ENCODE data around the gene ZNF581.

Gene ZNF581

GRCh38 chr19:55684946-55685681 lies 41.7 kb downstream of the ZNF581 start:
- TF ChIP-seq CTCF (IDR thresholded peaks at IDR 0.05; ENCODE audit: low read depth, low read length): no peak
- in situ Hi-C loops (cut with HindIII; ENCODE audit: low sequenced_read_pairs): no loop called here
- no peak for DNase-seq (ENCODE audit: low read depth, low spot score)
- H3K4me3 ChIP-seq (ENCODE audit: low read depth, low read length): no peak overlapping the region

GRCh38 chr19:55685776-55686175 lies 42.3 kb downstream of the ZNF581 start:
- no peak overlapping the region for H3K4me3 ChIP-seq (ENCODE audit: low read depth, low read length)
- in situ Hi-C loops (cut with HindIII; ENCODE audit: low sequenced_read_pairs): no loop called here
- TF ChIP-seq CTCF (IDR thresholded peaks at IDR 0.05; ENCODE audit: low read depth, low read length): no peak
- no peak for DNase-seq (ENCODE audit: low read depth, low spot score)

- TF ChIP-seq CTCF (IDR thresholded peaks at IDR 0.05; ENCODE audit: low read depth, low read length): no peak
- no peak for DNase-seq (ENCODE audit: low read depth, low spot score)
- in situ Hi-C loops (cut with HindIII; ENCODE audit: low sequenced_read_pairs): no loop called here
- H3K4me3 ChIP-seq (ENCODE audit: low read depth, low read length): no peak overlapping the region
Measured at GRCh38 chr19:55686311-55687050, 43.0 kb downstream of the ZNF581 start.

GRCh38 chr19:55687281-55688201 lies 44.1 kb downstream of the ZNF581 start:
- DNase-seq (ENCODE audit: low read depth, low spot score): no peak
- no peak overlapping the region for H3K4me3 ChIP-seq (ENCODE audit: low read depth, low read length)
- TF ChIP-seq CTCF (IDR thresholded peaks at IDR 0.05; ENCODE audit: low read depth, low read length): no peak
- in situ Hi-C loops (cut with HindIII; ENCODE audit: low sequenced_read_pairs): no loop called here

- in situ Hi-C loops (cut with HindIII; ENCODE audit: low sequenced_read_pairs): no loop called here
- H3K4me3 ChIP-seq (ENCODE audit: low read depth, low read length): no peak overlapping the region
- DNase-seq (ENCODE audit: low read depth, low spot score): no peak
- no peak for TF ChIP-seq CTCF (IDR thresholded peaks at IDR 0.05; ENCODE audit: low read depth, low read length)
Measured at GRCh38 chr19:55688422-55689218, 45.2 kb downstream of the ZNF581 start.
